GM19238 (cell line): ENCODE results near the gene VSTM2L.

ENCODE experiments used
- DNase-seq: peaks from one replicate; pipeline ENCODE4 v3.0.0; 2011; ENCODE audit warnings: low spot score; ENCODE audit not compliant: insufficient read length

VSTM2L gene

GRCh38 chr20:37987602-37988290 lies 84.8 kb downstream of the VSTM2L start:
- DNase-seq: no peak

- DNase-seq: no peak
Observed at GRCh38 chr20:37988306-37988954, 85.5 kb downstream of the VSTM2L start.

- no peak for DNase-seq
Observed at GRCh38 chr20:37989601-37990295, 86.8 kb downstream of the VSTM2L start.

- DNase-seq: peak; percentile 85
Observed at GRCh38 chr20:37990571-37991151, 87.7 kb downstream of the VSTM2L start.

GRCh38 chr20:37991157-37991866 lies 88.4 kb downstream of the VSTM2L start:
- no peak for DNase-seq

GRCh38 chr20:37991908-37992307 lies 89.0 kb downstream of the VSTM2L start:
- no peak for DNase-seq

GRCh38 chr20:37992802-37993409 lies 90.0 kb downstream of the VSTM2L start:
- DNase-seq: peak; percentile 41

- no peak for DNase-seq
Observed at GRCh38 chr20:37994512-37994911, 91.6 kb downstream of the VSTM2L start.
